Suppressor macrophage treated with lipopolysaccharide for 4 hours (primary cell): ENCODE data around the gene CCDC102A.
A peak's percentile ranks its signal among the peaks of the same experiment; 100 is the strongest.

Source experiments
- DNase-seq: peaks from one replicate; pipeline ENCODE4 v3.0.0-alpha.2; 2020

CCDC102A gene

GRCh38 chr16:57476546-57477410, 59.6 kb downstream of the CCDC102A start:
- no peak for DNase-seq

GRCh38 chr16:57475711-57476339, 60.5 kb downstream of the CCDC102A start:
- peak; percentile 53 for DNase-seq

GRCh38 chr16:57474671-57475661, 61.4 kb downstream of the CCDC102A start:
- DNase-seq: no peak

GRCh38 chr16:57473906-57474305, 62.5 kb downstream of the CCDC102A start:
- DNase-seq: no peak

GRCh38 chr16:57473176-57473840, 63.1 kb downstream of the CCDC102A start:
- no peak for DNase-seq

- DNase-seq: no peak
Measured at GRCh38 chr16:57472665-57473060, 63.7 kb downstream of the CCDC102A start.

- DNase-seq: no peak
Measured at GRCh38 chr16:57471852-57472664, 64.3 kb downstream of the CCDC102A start.

GRCh38 chr16:57471209-57471608, 65.2 kb downstream of the CCDC102A start:
- no peak for DNase-seq

- no peak for DNase-seq
Measured at GRCh38 chr16:57470711-57471110, 65.7 kb downstream of the CCDC102A start.

- no peak for DNase-seq
Measured at GRCh38 chr16:57469917-57470470, 66.4 kb downstream of the CCDC102A start.

GRCh38 chr16:57469046-57469445, 67.3 kb downstream of the CCDC102A start:
- DNase-seq: no peak

GRCh38 chr16:57468346-57468745, 68.0 kb downstream of the CCDC102A start:
- DNase-seq: no peak

GRCh38 chr16:57464523-57464922, 71.8 kb downstream of the CCDC102A start:
- DNase-seq: no peak

- peak; percentile 13 for DNase-seq
Measured at GRCh38 chr16:57462978-57463362, 73.4 kb downstream of the CCDC102A start.

- DNase-seq: peak; percentile 94
Measured at GRCh38 chr16:57462209-57462977, 74.0 kb downstream of the CCDC102A start, which contains the start of gene POLR2C. TSS of gene POLR2C (plus strand) at chr16:57462679. CDS start at chr16:57462725, 46 bp downstream.
